Dendritic cell treated with granulocyte-macrophage colony-stimulating factor and Interleukin-4, amounts not matched to agents 40 ng/mL and 50 ng/mL, for 4 days (primary cell): Measurements from ENCODE around the gene PAPOLA.

Experiments used
- H3K27ac Mint-ChIP-seq: one replicate; pipeline ENCODE4 v1.8.0; 2022; ENCODE audit warnings: mild to moderate bottlenecking, mixed read lengths
- H3K27me3 Mint-ChIP-seq: one replicate; pipeline ENCODE4 v1.8.0; 2022; ENCODE audit warnings: mild to moderate bottlenecking, mixed read lengths
- H3K36me3 Mint-ChIP-seq: one replicate; pipeline ENCODE4 v1.8.0; 2022; ENCODE audit warnings: low read depth, mixed read lengths
- H3K4me1 Mint-ChIP-seq: one replicate; pipeline ENCODE4 v1.8.0; 2022; ENCODE audit warnings: low read depth, mixed read lengths
- H3K4me3 Mint-ChIP-seq: one replicate; pipeline ENCODE4 v1.8.0; 2022; ENCODE audit warnings: mild to moderate bottlenecking, moderate library complexity, mixed read lengths
- H3K9me3 Mint-ChIP-seq: one replicate; pipeline ENCODE4 v1.8.0; 2022; ENCODE audit warnings: mixed read lengths
- intact Hi-C: fragments of 100-400 bp; cut with micrococcal nuclease; formaldehyde crosslinking; loops from one replicate; pipeline ENCODE4 v1.15.0; 2022

The PAPOLA gene

DNA sequence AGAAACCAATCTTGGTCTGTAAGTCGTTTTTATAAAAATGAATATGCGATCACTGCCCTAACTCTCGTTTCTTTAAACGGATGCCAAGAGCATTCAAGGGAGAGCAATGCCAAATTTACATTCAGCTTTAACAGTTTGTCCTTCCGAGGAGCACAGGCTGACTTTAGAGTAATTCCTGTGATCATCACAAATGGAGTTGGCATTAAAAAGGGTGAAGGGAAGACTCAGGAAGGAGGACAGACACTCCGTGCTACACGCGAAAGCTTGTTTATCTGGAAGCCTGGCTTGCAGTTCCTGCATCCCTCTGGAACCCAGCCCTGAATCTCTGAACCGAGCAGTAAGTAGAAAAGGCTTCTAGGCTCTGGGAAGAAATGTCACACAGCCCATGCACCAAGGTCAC lies 78.4 kb downstream of the PAPOLA start:
- Mint-ChIP-seq H3K9me3 (no peaks in the 10 kb centered on the region), H3K36me3 (no peaks in the 10 kb centered on the region), H3K4me3 (no peak overlapping the region), H3K27me3 (peaks cover 25% of the 10 kb centered on the region), H3K27ac (no peak overlapping the region), H3K4me1 (peaks cover 5% of the 10 kb centered on the region)
- intact Hi-C loops, result no loop called here

DNA sequence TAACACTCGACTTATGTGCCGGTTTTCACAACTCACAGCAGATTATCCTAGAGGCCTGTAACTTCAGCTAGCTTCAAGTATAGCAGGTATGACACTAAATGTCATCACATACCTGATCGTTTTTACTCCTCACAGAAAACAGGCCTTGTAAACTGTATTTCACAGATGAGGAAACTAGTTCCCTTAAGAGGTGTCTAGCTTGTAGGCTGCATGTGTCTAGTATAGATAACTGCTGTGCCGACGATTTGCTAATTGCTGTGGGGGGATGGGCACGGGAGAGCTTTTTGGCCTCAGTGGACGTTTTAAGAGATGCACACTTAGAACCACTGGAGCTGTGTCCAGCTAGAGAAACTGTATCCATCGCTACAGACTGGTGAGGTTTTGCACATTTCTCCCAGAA lies 78.8 kb downstream of the PAPOLA start:
- Mint-ChIP-seq H3K9me3 (no peaks in the 10 kb centered on the region), H3K27me3 (peaks cover 25% of the 10 kb centered on the region), H3K4me1 (peaks cover 5% of the 10 kb centered on the region), H3K4me3 (no peak overlapping the region), H3K27ac (no peak overlapping the region), H3K36me3 (no peaks in the 10 kb centered on the region)
- intact Hi-C loops, result no loop called here

DNA sequence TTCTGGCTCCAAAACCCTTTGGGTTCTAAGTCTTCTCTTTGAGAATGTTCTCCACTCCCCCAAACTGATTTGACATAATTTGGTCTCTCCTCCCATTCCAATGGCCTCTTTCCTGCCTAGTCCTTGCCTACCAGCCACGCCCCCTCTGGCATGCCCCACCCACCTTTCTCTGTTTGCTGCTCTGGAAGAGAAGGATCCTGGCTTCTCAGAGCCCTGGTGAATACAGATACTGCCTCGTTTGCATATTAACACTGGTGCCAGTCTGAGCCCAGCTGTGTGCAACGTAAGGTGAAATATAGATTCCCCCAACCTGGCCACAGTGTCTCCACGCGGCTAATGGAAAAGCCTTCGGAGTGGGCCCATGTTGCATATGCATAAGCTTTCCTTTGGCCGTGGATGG lies 79.7 kb downstream of the PAPOLA start:
- Mint-ChIP-seq H3K27ac (no peak overlapping the region), H3K4me1 (peaks cover 3% of the 10 kb centered on the region), H3K4me3 (no peak overlapping the region), H3K27me3 (peaks cover 25% of the 10 kb centered on the region), H3K36me3 (no peaks in the 10 kb centered on the region), H3K9me3 (no peaks in the 10 kb centered on the region)
- intact Hi-C loops, result no loop called here

DNA sequence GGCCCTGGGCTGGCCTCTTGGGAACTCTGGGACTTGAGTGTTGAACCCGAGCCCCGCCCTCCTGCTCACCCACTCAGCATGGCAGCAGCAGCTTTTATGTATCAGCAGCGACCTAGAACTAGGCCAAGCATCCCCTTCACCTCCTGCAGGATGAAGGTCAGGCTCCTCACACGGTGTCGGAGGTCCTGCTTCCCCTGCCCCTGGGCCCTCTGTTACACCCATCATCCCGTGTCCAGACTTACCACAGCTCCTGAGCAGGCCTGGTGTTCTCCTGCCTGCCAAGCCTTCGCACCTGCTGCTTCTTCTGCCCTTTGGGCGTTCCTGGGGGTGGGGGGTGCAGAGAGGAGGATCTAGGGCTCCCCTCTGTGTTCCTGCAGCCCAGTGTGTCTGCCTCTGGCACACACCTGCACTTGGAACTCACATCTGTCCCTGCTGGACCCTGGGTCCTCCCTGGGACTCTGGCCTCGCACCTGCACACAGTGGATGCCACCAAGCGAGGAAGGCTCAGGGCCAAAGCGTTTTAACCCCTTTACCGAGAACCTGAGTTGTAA lies 80.3 kb downstream of the PAPOLA start:
- Mint-ChIP-seq H3K36me3 (no peaks in the 10 kb centered on the region), H3K4me3 (no peak overlapping the region), H3K27ac (no peak overlapping the region), H3K4me1 (no peaks in the 10 kb centered on the region), H3K9me3 (no peaks in the 10 kb centered on the region), H3K27me3 (peaks cover 28% of the 10 kb centered on the region)
- intact Hi-C loops, result no loop called here

DNA sequence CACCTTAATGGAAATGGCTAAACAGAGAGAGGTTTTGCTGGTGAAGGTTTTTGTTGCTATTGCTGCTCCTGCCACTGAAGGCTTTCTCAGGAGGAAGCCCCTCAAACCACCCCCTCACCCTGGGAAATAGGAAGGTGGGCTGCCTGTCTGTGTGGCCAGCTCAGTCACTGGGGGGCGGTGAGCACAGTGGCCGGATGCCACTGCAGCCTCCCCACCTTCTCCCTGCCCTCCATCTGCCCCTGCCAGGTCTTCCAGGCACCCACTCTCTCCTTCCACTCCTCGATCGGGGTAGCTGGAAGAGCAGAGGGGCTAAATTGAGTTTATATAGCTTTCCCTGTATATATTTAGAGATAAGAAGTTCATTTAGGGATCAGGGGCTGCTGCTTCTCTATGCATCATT lies 80.8 kb downstream of the PAPOLA start:
- Mint-ChIP-seq H3K4me1 (no peaks in the 10 kb centered on the region), H3K4me3 (no peak overlapping the region), H3K36me3 (no peaks in the 10 kb centered on the region), H3K9me3 (no peaks in the 10 kb centered on the region), H3K27ac (no peak overlapping the region), H3K27me3 (peaks cover 31% of the 10 kb centered on the region)
- intact Hi-C loops, result no loop called here

DNA sequence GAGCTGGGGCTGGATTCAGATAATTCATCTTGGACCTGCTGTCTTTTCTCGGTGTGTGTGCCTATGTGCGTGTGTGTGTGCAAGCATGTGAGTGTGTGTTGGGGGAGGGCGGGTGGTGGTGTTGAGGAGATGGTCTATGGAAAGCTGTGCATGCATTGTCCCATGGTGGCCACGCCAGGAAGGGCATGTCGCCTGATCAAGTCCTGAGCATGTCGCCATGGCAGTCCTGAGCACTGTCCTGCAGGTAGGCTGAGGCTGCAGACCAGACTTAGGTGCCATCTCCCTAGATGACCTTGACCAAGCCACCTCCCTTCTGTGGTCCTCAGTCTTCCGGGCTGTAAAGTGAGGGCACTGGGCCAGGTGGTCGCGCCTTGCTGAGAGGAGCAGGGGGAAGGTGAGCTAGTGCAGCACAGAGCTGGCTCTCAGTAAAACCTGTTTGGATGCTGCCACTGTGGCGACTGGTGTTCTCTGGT lies 81.4 kb downstream of the PAPOLA start:
- Mint-ChIP-seq H3K4me1 (peaks cover 4% of the 10 kb centered on the region), H3K27ac (no peak overlapping the region), H3K9me3 (no peaks in the 10 kb centered on the region), H3K36me3 (no peaks in the 10 kb centered on the region), H3K4me3 (no peak overlapping the region), H3K27me3 (peaks cover 35% of the 10 kb centered on the region)
- intact Hi-C loops, result no loop called here

DNA sequence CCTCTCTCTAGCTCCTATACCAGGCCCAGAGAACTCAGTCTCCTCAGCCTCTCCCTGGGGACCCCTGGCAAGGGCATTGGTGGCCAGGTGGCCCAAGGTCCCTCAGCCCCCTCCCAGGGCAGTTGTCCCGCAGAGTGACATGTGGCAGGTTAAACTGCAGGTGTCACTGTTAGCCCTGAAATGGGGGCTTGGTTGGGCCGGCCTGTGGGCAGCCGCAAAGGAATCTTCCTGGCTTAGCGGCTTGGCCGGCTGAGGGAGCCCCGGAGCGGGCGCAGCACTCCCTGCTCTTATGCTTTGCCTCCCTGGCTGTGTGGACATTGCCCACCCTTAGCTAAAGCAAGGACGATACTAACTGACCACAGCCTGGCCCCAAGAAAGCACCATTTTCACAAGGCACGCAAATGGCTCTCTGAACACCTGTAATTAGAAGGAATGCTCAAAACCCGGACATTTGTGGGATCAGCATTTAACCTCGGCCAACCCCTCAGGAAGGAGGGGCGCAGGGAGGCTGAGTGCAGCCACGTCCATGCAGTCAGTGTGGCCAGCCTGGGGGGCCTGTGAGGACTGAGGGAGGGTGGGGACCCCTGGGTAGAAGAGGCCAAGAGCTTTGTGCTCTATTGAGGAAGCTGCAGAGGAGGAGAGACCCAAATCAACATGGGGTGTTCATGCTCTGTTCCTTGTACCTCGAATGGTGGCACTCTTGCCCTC lies 82.2 kb downstream of the PAPOLA start:
- no peaks in the 10 kb centered on the region for H3K9me3 Mint-ChIP-seq
- H3K4me1 Mint-ChIP-seq, result peaks cover 10% of the 10 kb centered on the region
- no peak overlapping the region for H3K4me3 Mint-ChIP-seq
- peaks cover 41% of the 10 kb centered on the region for H3K27me3 Mint-ChIP-seq
- no peak overlapping the region for H3K27ac Mint-ChIP-seq
- H3K36me3 Mint-ChIP-seq, result no peaks in the 10 kb centered on the region
- intact Hi-C loops, result no loop called here

DNA sequence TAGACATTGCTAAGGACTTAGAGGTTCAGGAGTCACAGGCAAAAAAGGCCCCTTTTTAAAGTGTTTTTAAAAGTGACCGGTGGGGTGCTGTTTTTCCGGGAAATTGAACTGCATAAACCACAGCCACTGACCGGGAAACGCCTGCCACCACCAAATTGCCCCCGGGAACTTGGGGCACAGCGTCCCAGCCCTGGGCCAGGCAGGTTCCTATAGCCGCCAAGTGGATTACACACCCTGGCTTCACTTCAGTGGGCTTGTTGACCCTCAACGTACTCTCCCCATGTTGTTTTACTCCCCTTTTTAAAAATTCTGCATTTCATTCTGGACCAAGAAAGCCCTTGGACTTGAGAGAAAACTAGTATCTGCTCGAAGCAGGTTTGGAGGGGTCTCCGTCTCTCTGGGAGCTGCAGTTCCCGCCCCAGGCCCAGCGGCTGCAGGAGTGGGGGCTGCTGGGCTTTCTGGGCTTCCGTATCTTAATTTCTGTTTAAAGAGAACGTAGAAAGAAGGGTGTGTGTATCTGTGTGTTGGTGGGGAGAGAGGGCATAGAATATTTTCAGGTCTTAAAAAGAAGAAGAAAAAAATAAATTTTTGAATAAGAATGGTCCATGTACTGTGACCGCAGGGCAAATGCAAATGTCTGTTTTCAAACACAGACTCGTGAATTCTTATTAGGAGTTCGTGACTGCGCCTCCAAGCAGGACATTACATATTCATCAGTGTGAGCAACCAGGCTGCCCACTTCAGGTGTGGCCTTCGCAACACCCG lies 82.9 kb downstream of the PAPOLA start:
- intact Hi-C loops, result no loop called here
- Mint-ChIP-seq H3K4me3 (no peak overlapping the region), H3K4me1 (peaks cover 10% of the 10 kb centered on the region), H3K27me3 (peaks cover 47% of the 10 kb centered on the region), H3K27ac (no peak overlapping the region), H3K9me3 (no peaks in the 10 kb centered on the region), H3K36me3 (no peaks in the 10 kb centered on the region)

DNA sequence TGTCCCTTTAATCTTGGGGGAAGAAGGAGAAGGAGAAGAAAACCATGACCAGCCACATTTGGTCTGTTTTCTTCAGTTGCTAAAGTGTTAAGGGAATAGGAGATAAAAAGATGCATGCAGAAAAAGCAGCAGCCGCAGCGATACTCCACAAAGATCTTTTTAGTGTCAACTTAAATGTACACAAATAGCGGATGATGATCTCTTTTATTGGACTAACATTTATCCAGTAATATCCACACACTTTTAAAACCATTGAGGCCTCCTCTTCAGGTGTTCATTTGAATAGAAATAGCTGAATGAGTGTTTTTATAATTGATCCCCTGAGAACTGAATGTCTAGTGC lies 83.5 kb downstream of the PAPOLA start:
- Mint-ChIP-seq H3K9me3 (no peaks in the 10 kb centered on the region), H3K27me3 (peaks cover 53% of the 10 kb centered on the region), H3K4me1 (peaks cover 10% of the 10 kb centered on the region), H3K4me3 (no peak overlapping the region), H3K27ac (no peak overlapping the region), H3K36me3 (no peaks in the 10 kb centered on the region)
- intact Hi-C loops, result no loop called here

DNA sequence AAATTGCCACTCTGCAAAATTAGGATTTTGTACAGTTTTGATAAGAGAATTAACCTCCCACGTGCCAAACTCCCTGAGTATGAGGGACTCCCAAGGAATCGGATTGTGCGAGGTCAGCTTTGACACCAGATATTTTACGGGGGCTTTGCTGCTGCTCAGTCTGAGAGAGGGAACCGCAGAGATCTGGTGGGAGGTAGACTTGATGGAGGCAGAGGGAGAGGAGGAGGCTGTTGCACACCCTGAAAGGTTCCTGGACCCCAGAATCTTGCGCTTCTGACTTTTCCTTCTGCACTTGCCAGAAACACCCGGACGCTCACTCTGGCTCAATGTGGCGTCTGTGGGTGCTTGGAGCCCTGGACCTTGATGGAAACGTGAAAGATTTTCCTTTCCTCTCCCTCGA lies 83.9 kb downstream of the PAPOLA start:
- no peak overlapping the region for H3K4me3 Mint-ChIP-seq
- intact Hi-C loops, result no loop called here
- H3K36me3 Mint-ChIP-seq, result no peaks in the 10 kb centered on the region
- no peaks in the 10 kb centered on the region for H3K9me3 Mint-ChIP-seq
- H3K27me3 Mint-ChIP-seq, result peaks cover 56% of the 10 kb centered on the region
- H3K4me1 Mint-ChIP-seq, result peaks cover 10% of the 10 kb centered on the region
- H3K27ac Mint-ChIP-seq, result no peak overlapping the region

DNA sequence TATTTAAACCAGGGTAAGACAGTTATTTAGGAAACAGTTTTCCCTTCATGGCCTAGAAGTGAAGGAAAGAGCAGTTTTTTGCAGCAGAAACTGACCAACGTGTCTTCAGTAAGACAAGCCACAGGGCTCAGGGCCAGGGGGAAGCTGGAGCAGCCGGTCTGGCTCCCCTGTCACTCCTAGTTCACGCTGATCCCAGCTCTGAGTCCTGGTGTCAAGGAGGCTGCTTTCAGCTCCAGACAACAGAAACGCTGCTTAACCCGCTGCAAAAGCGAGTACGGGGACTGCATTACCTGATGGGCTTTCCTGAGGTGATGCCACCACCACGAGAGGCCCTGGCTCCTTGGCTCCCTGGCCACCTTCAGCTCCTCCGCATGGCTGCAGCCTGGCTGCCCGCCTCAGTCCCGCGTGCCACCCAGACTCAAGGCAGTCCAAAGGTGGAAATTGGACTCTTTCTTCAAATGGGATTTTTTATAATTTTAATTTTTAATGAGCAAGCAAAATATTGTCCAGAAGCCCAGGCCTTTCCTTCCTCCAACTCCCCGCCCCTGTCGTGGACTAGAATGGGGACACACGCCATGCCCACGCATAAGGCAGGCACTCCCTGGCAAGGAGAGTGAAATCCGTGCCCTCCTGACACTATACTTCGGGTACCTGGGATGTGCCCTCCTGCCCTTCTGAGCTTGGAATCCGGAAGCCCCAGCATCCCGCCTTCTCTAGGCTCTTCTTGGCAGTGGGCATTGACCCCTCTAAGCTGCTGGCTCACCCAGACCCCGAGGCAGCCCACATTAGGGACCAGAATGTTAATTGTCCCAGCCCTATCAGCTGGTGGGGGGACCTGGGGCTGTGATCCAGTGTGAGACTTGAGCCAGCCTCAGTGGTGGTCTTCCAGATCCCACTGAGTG lies 85.0 kb downstream of the PAPOLA start:
- intact Hi-C loops, result no loop called here
- Mint-ChIP-seq H3K36me3 (no peaks in the 10 kb centered on the region), H3K4me1 (peaks cover 10% of the 10 kb centered on the region), H3K27me3 (peaks cover 60% of the 10 kb centered on the region), H3K27ac (no peak overlapping the region), H3K4me3 (no peak overlapping the region), H3K9me3 (no peaks in the 10 kb centered on the region)

DNA sequence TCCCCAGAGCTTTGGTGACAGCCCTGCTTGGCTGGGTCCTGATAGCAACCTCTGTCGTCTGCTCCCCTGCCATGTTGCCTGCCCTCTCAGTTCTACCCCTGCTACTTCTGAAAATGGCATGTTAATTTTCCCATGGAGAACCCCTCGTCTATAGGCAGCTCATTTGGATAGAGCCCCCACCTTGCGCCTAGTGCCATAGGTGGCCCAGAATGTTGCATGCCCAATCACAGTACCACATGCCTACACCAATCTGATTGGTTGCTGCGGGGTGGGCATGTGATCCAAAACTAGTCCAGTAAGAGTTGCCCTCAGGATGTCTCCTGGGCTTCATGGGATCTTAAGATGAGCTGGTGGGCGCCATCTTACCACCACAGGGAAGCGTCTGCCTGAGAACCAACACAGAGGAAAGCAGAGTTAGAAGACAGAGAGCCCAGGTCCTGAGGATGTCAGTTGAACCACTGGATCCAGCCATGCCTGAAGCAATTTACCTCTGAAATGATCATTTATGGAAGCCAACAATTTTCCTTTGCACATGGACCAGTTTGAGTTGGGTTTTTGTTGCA lies 85.7 kb downstream of the PAPOLA start:
- H3K4me3 Mint-ChIP-seq, result no peak overlapping the region
- H3K36me3 Mint-ChIP-seq, result no peaks in the 10 kb centered on the region
- no peaks in the 10 kb centered on the region for H3K9me3 Mint-ChIP-seq
- peaks cover 66% of the 10 kb centered on the region for H3K27me3 Mint-ChIP-seq
- H3K27ac Mint-ChIP-seq, result no peak overlapping the region
- intact Hi-C loops, result no loop called here
- peaks cover 13% of the 10 kb centered on the region for H3K4me1 Mint-ChIP-seq

DNA sequence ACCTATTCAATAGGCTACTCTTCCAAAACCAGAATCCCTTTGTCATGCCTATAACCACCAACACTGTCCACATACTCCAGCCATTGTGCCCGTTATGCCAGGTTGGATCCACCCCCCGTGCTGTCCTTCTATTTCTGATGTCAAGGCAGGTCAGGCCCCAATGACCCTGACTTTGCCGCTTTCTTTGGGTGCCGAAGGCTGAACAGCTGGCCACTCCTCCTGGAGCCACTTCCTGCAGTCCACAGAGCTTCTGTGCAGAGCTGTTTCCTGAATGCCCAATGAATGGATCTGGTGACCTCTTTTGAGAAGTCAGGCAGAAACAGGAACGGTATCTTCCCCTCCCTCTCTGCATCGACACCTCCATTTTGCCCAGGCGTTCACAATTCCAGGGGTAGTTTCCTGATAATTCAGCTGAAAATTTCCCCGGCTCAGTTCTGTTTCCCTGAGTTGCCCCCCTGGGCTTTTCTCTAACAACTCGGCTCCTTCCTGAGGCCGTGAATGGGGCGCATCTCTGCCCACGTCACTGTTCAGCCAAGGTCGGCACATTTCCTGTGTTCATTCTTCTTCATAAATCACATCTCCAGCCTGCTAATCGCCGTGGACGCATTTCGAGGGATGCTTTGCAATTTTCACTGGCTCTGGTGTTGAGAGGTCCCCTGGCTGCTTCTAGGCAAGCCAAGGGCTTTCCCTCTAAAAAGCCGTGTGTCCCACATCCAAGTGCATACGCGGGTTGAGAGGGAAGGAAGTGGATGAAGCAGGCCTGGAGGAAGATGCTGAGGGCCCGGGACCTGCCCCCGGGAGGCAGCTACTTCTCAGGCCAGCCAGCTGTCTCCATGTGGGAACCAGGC lies 86.5 kb downstream of the PAPOLA start:
- Mint-ChIP-seq H3K4me1 (peaks cover 15% of the 10 kb centered on the region), H3K9me3 (no peaks in the 10 kb centered on the region), H3K27ac (no peak overlapping the region), H3K36me3 (no peaks in the 10 kb centered on the region), H3K27me3 (peaks cover 68% of the 10 kb centered on the region), H3K4me3 (peak overlapping the region; percentile 55)
- intact Hi-C loops, result no loop called here
